Chondrocyte (in vitro differentiated cells): Measurements from ENCODE around the gene SPEF1. TPM values are rescaled to one million over a fixed set of nuclear protein-coding genes. Genes with fewer than 3 reads are reported as not detected.

Experiments used
- DNase-seq: peaks from one replicate; pipeline ENCODE4 v3.0.0; 2021; ENCODE audit warnings: mixed read lengths, low spot score
- H3K27ac Mint-ChIP-seq: one replicate; pipeline ENCODE4 v1.8.0; 2021; ENCODE audit warnings: mild to moderate bottlenecking, moderate library complexity, mixed read lengths; ENCODE audit not compliant: unreplicated experiment
- H3K27me3 Mint-ChIP-seq: 2 replicates; pipeline ENCODE4 v1.8.0; 2021; ENCODE audit warnings: low read depth, mixed read lengths
- H3K36me3 Mint-ChIP-seq: 2 replicates; pipeline ENCODE4 v1.8.0; 2021; ENCODE audit warnings: low read depth, mixed read lengths
- H3K4me1 Mint-ChIP-seq: 2 replicates; pipeline ENCODE4 v1.8.0; 2021; ENCODE audit warnings: low read depth, mild to moderate bottlenecking, mixed read lengths
- H3K4me3 Mint-ChIP-seq: one replicate; pipeline ENCODE4 v1.8.0; 2021; ENCODE audit warnings: mild to moderate bottlenecking, moderate library complexity, mixed read lengths; ENCODE audit not compliant: unreplicated experiment
- H3K9me3 Mint-ChIP-seq: 2 replicates; pipeline ENCODE4 v1.8.0; 2021; ENCODE audit warnings: low read depth, mixed read lengths
- CTCF ChIP-seq: fragments of 200-600 bp; sonication (generic); IDR thresholded peaks from 2 replicates; pipeline ENCODE4 v1.5.0; 2021; ENCODE audit warnings: antibody characterized with exemption, mild to moderate bottlenecking, moderate library complexity
- total RNA-seq: library from RNA; stranded (reverse); gene quantifications from 3 replicates; pipeline ENCODE4 v1.2.1, GENCODE V29; 2021

SPEF1 gene
- total RNA-seq, 1 donor from 2014 or later, result 0.12 TPM

GRCh38 chr20:3775457-3776108, 5.7 kb downstream of the SPEF1 start:
- no peaks in the 10 kb centered on the region for H3K9me3 Mint-ChIP-seq
- H3K4me3 Mint-ChIP-seq, result no peak overlapping the region
- H3K36me3 Mint-ChIP-seq, result no peaks in the 10 kb centered on the region
- DNase-seq, result no peak
- no peak for TF ChIP-seq CTCF
- peaks cover 12% of the 10 kb centered on the region for H3K4me1 Mint-ChIP-seq
- no peak overlapping the region for H3K27ac Mint-ChIP-seq
- no peaks in the 10 kb centered on the region for H3K27me3 Mint-ChIP-seq

GRCh38 chr20:3771552-3772058, 9.6 kb downstream of the SPEF1 start:
- no peak overlapping the region for H3K4me3 Mint-ChIP-seq
- DNase-seq, result peak; percentile 28
- peaks cover 15% of the 10 kb centered on the region for H3K4me1 Mint-ChIP-seq
- no peak overlapping the region for H3K27ac Mint-ChIP-seq
- H3K36me3 Mint-ChIP-seq, result no peaks in the 10 kb centered on the region
- TF ChIP-seq CTCF, result no peak
- H3K9me3 Mint-ChIP-seq, result no peaks in the 10 kb centered on the region
- no peaks in the 10 kb centered on the region for H3K27me3 Mint-ChIP-seq

GRCh38 chr20:3768342-3769130, 12.7 kb downstream of the SPEF1 start:
- no peak for DNase-seq
- peak; percentile 78 for TF ChIP-seq CTCF
- H3K4me3 Mint-ChIP-seq, result peak overlapping the region; percentile 84
- H3K36me3 Mint-ChIP-seq, result no peaks in the 10 kb centered on the region
- no peaks in the 10 kb centered on the region for H3K27me3 Mint-ChIP-seq
- H3K27ac Mint-ChIP-seq, result peak overlapping the region; percentile 97
- H3K4me1 Mint-ChIP-seq, result peaks cover 19% of the 10 kb centered on the region
- H3K9me3 Mint-ChIP-seq, result no peaks in the 10 kb centered on the region

GRCh38 chr20:3767427-3768341, 13.6 kb downstream of the SPEF1 start, which contains the start of gene ADISSP:
Gene ADISSP, minus strand, starts transcription at chr20:3767753. Its CDS starts 7,653 bp downstream, at chr20:3760100.
- H3K9me3 Mint-ChIP-seq, result no peaks in the 10 kb centered on the region
- H3K4me3 Mint-ChIP-seq, result peak within 1 kb of the TSS; percentile 84
- H3K36me3 Mint-ChIP-seq, result no peaks in the 10 kb centered on the region
- peak within 1 kb of the TSS; percentile 97 for H3K27ac Mint-ChIP-seq
- no peak for TF ChIP-seq CTCF
- H3K4me1 Mint-ChIP-seq, result peaks cover 19% of the 10 kb centered on the region
- DNase-seq, result peak; percentile 100
- H3K27me3 Mint-ChIP-seq, result no peaks in the 10 kb centered on the region

GRCh38 chr20:3767110-3767426, 14.2 kb downstream of the SPEF1 start:
- no peak for DNase-seq
- TF ChIP-seq CTCF, result no peak

More at GRCh38 chr20:3767110-3767426, 14.2 kb downstream of the SPEF1 start:
- Mint-ChIP-seq H3K36me3 (no peaks in the 10 kb centered on the region), H3K27ac (no peak overlapping the region), H3K4me1 (peaks cover 19% of the 10 kb centered on the region), H3K4me3 (peak overlapping the region; percentile 82), H3K27me3 (no peaks in the 10 kb centered on the region), H3K9me3 (no peaks in the 10 kb centered on the region)
